Central memory CD8-positive, alpha-beta T cell (primary cell): Measurements from ENCODE around the gene TMEM272.

Experiments used
- ATAC-seq: fragments of 150-1000 bp; cut with Tn5 transposase; replicated peaks from 2 replicates; pipeline ENCODE4 v1.10.0; 2022; ENCODE audit warnings: mild to moderate bottlenecking, moderate FRiP score, moderate number of reproducible peaks; ENCODE audit not compliant: poor library complexity, severe bottlenecking; ENCODE audit errors: extremely low read depth
- DNase-seq, 2 donors: peaks; one replicate each; pipeline ENCODE4 v3.0.0; 2021; ENCODE audit warnings: low spot score in 2 of 2
- H3K27ac Mint-ChIP-seq: one replicate; pipeline ENCODE4 v1.8.0; 2022; ENCODE audit warnings: low read depth, mild to moderate bottlenecking, moderate library complexity, mixed read lengths
- H3K27me3 Mint-ChIP-seq: one replicate; pipeline ENCODE4 v1.8.0; 2022; ENCODE audit warnings: mixed read lengths
- H3K36me3 Mint-ChIP-seq: one replicate; pipeline ENCODE4 v1.8.0; 2022; ENCODE audit warnings: mild to moderate bottlenecking, moderate library complexity, mixed read lengths; ENCODE audit not compliant: insufficient read depth
- H3K4me1 Mint-ChIP-seq: one replicate; pipeline ENCODE4 v1.8.0; 2022; ENCODE audit warnings: mixed read lengths
- H3K4me3 Mint-ChIP-seq: one replicate; pipeline ENCODE4 v1.8.0; 2022; ENCODE audit warnings: mild to moderate bottlenecking, moderate library complexity, mixed read lengths
- H3K9me3 Mint-ChIP-seq: one replicate; pipeline ENCODE4 v1.8.0; 2022; ENCODE audit warnings: mixed read lengths

Gene TMEM272

GRCh38 chr13:51764184-51765141 is 80.5 kb downstream of the TMEM272 start:
- Mint-ChIP-seq H3K27me3 (no peaks in the 10 kb centered on the region), H3K9me3 (no peaks in the 10 kb centered on the region)
- ATAC-seq = peak; percentile 92

GRCh38 chr13:51763486-51763885 is 81.5 kb downstream of the TMEM272 start:
- Mint-ChIP-seq H3K27ac (peak overlapping the region; percentile 93), H3K36me3 (peaks cover 24% of the 10 kb centered on the region), H3K4me3 (no peak overlapping the region), H3K4me1 (peaks cover 21% of the 10 kb centered on the region), H3K27me3 (no peaks in the 10 kb centered on the region), H3K9me3 (no peaks in the 10 kb centered on the region)
- DNase-seq (no peak), ATAC-seq (no peak)

More at GRCh38 chr13:51764184-51765141, 80.5 kb downstream of the TMEM272 start:
- DNase-seq = peak; percentile 13 to 31
- peaks cover 21% of the 10 kb centered on the region for H3K4me1 Mint-ChIP-seq
- H3K27ac Mint-ChIP-seq = peak overlapping the region; percentile 93
- H3K36me3 Mint-ChIP-seq = peaks cover 17% of the 10 kb centered on the region
- H3K4me3 Mint-ChIP-seq = peak overlapping the region; percentile 75
